Psoas muscle (tissue), 8 donors: ENCODE results near the gene AMIGO1. TPM values are rescaled to one million over a fixed set of nuclear protein-coding genes. Genes with fewer than 3 reads are reported as not detected.

ENCODE experiments used
- ATAC-seq, 4 donors: fragments of 200-7000 bp; cut with Tn5 transposase; one replicate each; pipeline ENCODE4 v1.9.1; 2020; ENCODE audit warnings: moderate library complexity in 3 of 4, mild to moderate bottlenecking in 2 of 4
- DNase-seq, 2 donors: peaks; one replicate each; pipeline ENCODE4 v3.0.0-alpha.2; 2020
- H3K27ac ChIP-seq: fragments of 200-600 bp; one replicate; pipeline ENCODE4 v1.8.0; 2022
- H3K27me3 ChIP-seq, 3 donors: fragments of 200-600 bp in 1 of 3; one replicate each; pipeline versions ENCODE4 v1.6.1 to v1.8.0; 2013 to 2022; ENCODE audit warnings: low read length in 2 of 3, mild to moderate bottlenecking in 2 of 3, moderate library complexity in 1 of 3; ENCODE audit not compliant: insufficient read depth in 3 of 3
- H3K36me3 ChIP-seq, 2 donors: fragments of 200-600 bp in 1 of 2; one replicate each; pipeline versions ENCODE4 v1.6.1 to v1.8.0; 2013 to 2022; ENCODE audit warnings: low read depth in 1 of 2, mild to moderate bottlenecking in 1 of 2, moderate library complexity in 1 of 2; ENCODE audit not compliant: insufficient read depth in 1 of 2
- H3K4me1 ChIP-seq: fragments of 200-600 bp; one replicate; pipeline ENCODE4 v1.8.0; 2022
- H3K4me3 ChIP-seq: fragments of 200-600 bp; one replicate; pipeline ENCODE4 v1.8.0; 2022; ENCODE audit warnings: mild to moderate bottlenecking
- H3K9me3 ChIP-seq: fragments of 200-600 bp; one replicate; pipeline ENCODE4 v1.8.0; 2022
- WGBS, 3 donors: extraction: QIAGEN DNeasy Blood & Tissue Kit; methylation state at CpG; one replicate each; pipeline versions ENCODE4 v1.1.6 to v1.1.7; 2013; 5-methylcytosine and 5-hydroxymethylcytosine counted together
- intact Hi-C, 2 donors: fragments of 100-400 bp; cut with DNase I; formaldehyde crosslinking; loops; one replicate each; pipeline versions ENCODE4 v1.11.0 to v1.14.2; 2022
- polyA plus RNA-seq, 3 donors: library from polyadenylated mRNA; stranded (reverse); fragments of 200-250 nt; gene quantifications; one replicate each; pipeline ENCODE4 v1.2.3, GENCODE V29; 2013
- total RNA-seq, 4 donors: library from RNA; stranded (reverse); fragmentation: NEBNext Ultra II Directional in 2 of 4; extraction: Animal tissue kit (Norgen Biotek cat#: 25700) in 2 of 4; gene quantifications; one replicate each; pipeline versions ENCODE4 v1.2.1 to v1.2.4, GENCODE V29; 2021 to 2023
- TF ChIP-seq, protein P1 (sequence below): fragments of 200-600 bp; IDR thresholded peaks from one replicate; pipeline ENCODE4 v1.8.0; 2022; ENCODE audit warnings: antibody characterized with exemption
- donor health status: healthy with polysubstance abuse.
- donor health status: DM: no; HTN: no; CAD: no; lungs with moderate emphysema.
- donor health status: Bipolar disorder and iron deficiency.
- donor health status: healthy.
- donor health status: DM: yes; HTN: yes; CAD: no.
- donor health status: DM: no; HTN: no; CAD: no.
- donor health status: DM: no; HTN: no; CAD: no.
- donor health status: DM: yes; HTN: yes; CAD: no.

The AMIGO1 gene
- total and polyA plus RNA-seq, 7 donors: 3.1 to 16.6 (median 10.0) TPM

DNA sequence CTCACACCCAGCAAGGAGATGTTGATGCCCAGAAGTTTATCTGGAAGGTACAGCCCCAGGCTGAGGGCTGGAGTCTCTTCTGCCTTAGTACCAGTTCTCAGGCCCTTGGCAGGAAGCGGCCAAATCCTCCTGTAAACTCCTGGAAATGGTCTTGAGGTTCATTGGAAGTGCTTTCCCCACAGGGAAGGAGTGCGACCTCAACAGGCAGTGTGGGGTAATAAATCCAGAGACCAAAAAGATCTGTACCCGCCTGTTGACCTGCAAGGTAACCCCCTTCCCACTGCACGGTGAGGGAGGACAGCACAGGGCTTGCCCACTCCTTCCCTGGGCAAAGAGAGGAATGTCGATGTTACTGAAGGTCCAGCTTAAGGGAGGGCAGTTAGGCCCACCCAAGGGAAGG is 21.3 kb downstream of the AMIGO1 start:
- TF ChIP-seq, protein P1, sequence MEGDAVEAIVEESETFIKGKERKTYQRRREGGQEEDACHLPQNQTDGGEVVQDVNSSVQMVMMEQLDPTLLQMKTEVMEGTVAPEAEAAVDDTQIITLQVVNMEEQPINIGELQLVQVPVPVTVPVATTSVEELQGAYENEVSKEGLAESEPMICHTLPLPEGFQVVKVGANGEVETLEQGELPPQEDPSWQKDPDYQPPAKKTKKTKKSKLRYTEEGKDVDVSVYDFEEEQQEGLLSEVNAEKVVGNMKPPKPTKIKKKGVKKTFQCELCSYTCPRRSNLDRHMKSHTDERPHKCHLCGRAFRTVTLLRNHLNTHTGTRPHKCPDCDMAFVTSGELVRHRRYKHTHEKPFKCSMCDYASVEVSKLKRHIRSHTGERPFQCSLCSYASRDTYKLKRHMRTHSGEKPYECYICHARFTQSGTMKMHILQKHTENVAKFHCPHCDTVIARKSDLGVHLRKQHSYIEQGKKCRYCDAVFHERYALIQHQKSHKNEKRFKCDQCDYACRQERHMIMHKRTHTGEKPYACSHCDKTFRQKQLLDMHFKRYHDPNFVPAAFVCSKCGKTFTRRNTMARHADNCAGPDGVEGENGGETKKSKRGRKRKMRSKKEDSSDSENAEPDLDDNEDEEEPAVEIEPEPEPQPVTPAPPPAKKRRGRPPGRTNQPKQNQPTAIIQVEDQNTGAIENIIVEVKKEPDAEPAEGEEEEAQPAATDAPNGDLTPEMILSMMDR: no peak
- no peak for DNase-seq
- Histone ChIP-seq H3K36me3 (peaks cover 0 to 66% of the 10 kb centered on the region in 2 donors), H3K27me3 (no peaks in the 10 kb centered on the region), H3K4me3 (no peak overlapping the region), H3K4me1 (peaks cover 26% of the 10 kb centered on the region), H3K27ac (no peak overlapping the region), H3K9me3 (no peaks in the 10 kb centered on the region)
- intact Hi-C loops: no loop called here
- 71 to 84% (median 76%) methylated on average over 5 of the region's 5 CpGs for WGBS, 3 donors
- no peak for ATAC-seq

DNA sequence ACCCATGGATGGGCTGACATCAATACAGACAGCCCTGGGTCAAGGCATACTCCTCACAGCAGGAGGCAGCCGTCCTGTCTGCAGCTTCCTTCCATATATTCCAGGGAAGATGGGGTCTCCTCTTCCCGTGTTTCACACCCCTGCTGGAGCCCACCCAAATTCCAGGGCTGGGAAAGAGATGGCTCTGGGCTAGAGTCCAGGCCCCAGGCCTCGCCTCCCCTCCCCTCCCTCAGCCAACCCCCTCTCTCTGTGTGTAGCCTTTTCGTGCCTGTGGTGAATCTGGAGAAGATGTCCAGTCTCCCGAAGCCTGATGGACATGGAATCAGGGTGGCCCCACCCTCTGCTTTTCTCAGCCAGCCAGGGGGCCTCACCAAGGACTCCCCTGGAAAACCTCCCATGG is 22.3 kb downstream of the AMIGO1 start:
- H3K27ac ChIP-seq: no peak overlapping the region
- intact Hi-C loops: no loop called here
- peaks cover 28% of the 10 kb centered on the region for H3K4me1 ChIP-seq
- H3K4me3 ChIP-seq: no peak overlapping the region
- ATAC-seq: no peak
- H3K36me3 ChIP-seq: peaks cover 0 to 61% of the 10 kb centered on the region in 2 donors
- H3K27me3 ChIP-seq: no peaks in the 10 kb centered on the region
- no peaks in the 10 kb centered on the region for H3K9me3 ChIP-seq
- TF ChIP-seq, protein P1: no peak
- DNase-seq: no peak
- 42 to 68% (median 49%) methylated on average over 5 of the region's 5 CpGs for WGBS, 3 donors

DNA sequence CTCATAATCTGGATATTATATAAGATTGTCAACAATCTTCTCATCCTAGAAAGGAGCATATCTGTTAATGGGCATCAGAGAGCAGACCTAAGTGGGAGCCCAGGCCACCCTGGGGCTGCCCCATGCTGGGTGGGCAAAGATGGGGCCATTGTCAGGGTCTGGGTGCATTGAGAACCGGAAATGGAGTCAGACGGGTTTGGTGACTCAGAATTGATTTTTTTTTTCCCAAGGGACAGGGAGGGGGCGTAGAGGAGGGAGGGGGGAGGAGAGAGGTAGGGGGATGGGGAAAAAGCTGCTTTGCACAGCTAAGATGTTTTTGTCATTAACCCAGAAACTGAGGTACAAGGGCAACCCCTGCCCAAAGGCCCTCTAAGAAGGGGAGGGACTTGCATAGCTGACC is 24.5 kb downstream of the AMIGO1 start:
- DNase-seq (no peak), ATAC-seq (no peak)
- Histone ChIP-seq H3K27ac (no peak overlapping the region), H3K27me3 (no peaks in the 10 kb centered on the region), H3K36me3 (peaks cover 0 to 68% of the 10 kb centered on the region in 2 donors), H3K4me1 (peaks cover 40% of the 10 kb centered on the region), H3K9me3 (no peaks in the 10 kb centered on the region), H3K4me3 (peak overlapping the region; percentile 85)
- TF ChIP-seq, protein P1: no peak
- 30 to 36% (median 30%) methylated on average over 3 of the region's 3 CpGs for WGBS, 3 donors
- intact Hi-C loops: no loop called here

DNA sequence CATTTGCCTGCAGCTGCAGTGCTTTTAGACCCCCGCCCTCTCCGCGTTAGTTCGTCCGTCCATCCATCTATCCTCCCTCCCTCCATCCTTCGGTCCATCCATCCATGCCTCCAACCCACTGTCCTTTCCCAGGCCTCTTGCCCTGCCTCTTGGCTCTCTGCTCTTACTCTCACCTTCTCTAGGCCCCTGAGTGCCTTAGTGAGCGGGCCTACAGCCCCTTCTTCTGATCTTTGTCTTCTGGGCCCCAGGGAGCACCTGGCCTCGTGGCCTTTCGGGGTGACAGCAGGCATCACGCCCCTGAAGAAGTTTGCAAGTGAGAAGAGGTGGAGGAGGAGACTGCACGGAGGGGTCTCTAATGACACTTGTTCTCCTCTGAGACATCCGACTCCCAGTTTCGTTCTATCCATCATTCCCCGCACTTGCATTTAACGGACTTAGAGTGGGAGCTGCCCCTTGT is 25.0 kb downstream of the AMIGO1 start:
- TF ChIP-seq, protein P1: no peak
- Histone ChIP-seq H3K9me3 (no peaks in the 10 kb centered on the region), H3K4me1 (peaks cover 42% of the 10 kb centered on the region), H3K27me3 (no peaks in the 10 kb centered on the region), H3K27ac (peak overlapping the region; percentile 98), H3K36me3 (peaks cover 0 to 68% of the 10 kb centered on the region in 2 donors), H3K4me3 (peak overlapping the region; percentile 85)
- ATAC-seq (peak in 1 of 4 donors; percentile 1), DNase-seq (no peak)
- intact Hi-C loops: no loop called here
- WGBS, 3 donors: 24 to 28% (median 28%) methylated on average over 14 to 15 of the region's 15 CpGs
